NT2/D1 (cell line): ENCODE measurements around the gene NPDC1.

ENCODE experiments used
- SUZ12 ChIP-seq: IDR thresholded peaks from 2 replicates; pipeline ENCODE4 v1.6.1; 2011; ENCODE audit not compliant: insufficient read length, insufficient read depth; ENCODE audit errors: extremely low read depth
- YY1 ChIP-seq: IDR thresholded peaks from 2 replicates; pipeline ENCODE4 v1.6.1; 2011; ENCODE audit not compliant: insufficient read length, insufficient read depth
- ZNF274 ChIP-seq: IDR thresholded peaks from 2 replicates; pipeline ENCODE4 v1.6.1; 2011; ENCODE audit warnings: mild to moderate bottlenecking, low read depth, low read length

DNA sequence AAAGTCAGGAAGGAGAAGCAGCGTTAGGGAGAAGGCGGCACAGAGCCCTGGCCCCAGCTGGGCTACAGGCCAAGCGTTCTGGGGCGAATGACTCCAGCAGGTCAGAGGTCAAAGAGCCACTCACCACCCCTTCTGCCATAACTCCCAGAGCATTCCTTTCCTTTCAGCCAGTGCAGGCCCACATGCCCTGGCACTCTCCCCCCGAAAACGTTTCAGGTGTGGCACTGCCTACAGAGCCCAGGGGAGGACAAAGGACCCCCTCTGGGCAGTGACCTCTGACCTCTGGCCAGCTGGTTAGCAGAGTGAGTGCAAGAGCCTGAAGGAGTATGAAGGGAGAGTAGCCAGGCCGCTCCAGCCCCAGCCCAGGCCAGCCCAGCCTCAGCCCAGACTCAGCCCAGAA lies 22.8 kb downstream of the NPDC1 start:
- TF ChIP-seq SUZ12 (no peak), ZNF274 (no peak), YY1 (no peak)
